ENCODE results near the gene FPGS. TPM values are rescaled to one million over a fixed set of nuclear protein-coding genes. Genes with fewer than 3 reads are reported as not detected.

The FPGS gene
- total RNA-seq, 1 experiment from 2014 or later = 70.6 TPM

DNA sequence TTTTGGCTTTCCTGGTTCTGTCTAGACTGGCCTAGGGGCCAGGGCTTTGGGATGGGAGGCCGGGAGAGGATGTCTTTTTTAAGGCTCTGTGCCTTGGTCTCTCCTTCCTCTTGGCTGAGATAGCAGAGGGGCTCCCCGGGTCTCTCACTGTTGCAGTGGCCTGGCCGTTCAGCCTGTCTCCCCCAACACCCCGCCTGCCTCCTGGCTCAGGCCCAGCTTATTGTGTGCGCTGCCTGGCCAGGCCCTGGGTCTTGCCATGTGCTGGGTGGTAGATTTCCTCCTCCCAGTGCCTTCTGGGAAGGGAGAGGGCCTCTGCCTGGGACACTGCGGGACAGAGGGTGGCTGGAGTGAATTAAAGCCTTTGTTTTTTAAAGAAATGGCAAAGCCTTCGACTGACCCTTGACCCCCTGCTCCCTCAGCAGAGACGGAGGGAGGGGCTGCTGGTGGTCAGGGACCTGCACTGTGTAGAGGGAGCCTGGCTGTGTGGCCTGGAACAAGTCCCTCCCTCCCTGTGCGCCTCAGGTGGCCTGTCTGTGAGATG is 11.1 kb downstream of the FPGS start:
- Histone ChIP-seq H3K79me2 (ENCODE audit: insufficient read depth, low read length) (no peaks in the 10 kb centered on the region), H3K9ac (ENCODE audit: low read length) (no peak overlapping the region), H3K4me2 (ENCODE audit: low read length) (no peak overlapping the region), H3K4me1 (ENCODE audit: control insufficient read depth in 1 of 2, insufficient read depth in 2 of 2, low read length in 2 of 2) (peaks cover 0 to 12% of the 10 kb centered on the region in 2 experiments; a peak in 2 of 4 replicates), H2AFZ (ENCODE audit: low read depth, low read length, poor library complexity, severe bottlenecking) (no peak overlapping the region), H4K20me1 (ENCODE audit: insufficient read depth) (no peaks in the 10 kb centered on the region), H3K36me3 (ENCODE audit: control insufficient read depth in 1 of 2, insufficient read depth in 2 of 2, low read length in 2 of 2) (peaks cover 20 to 32% of the 10 kb centered on the region in 2 experiments; a peak in 3 of 4 replicates), H3K9me3 (ENCODE audit: control insufficient read depth in 1 of 2, insufficient read depth in 1 of 2, low read depth in 1 of 2, low read length in 2 of 2) (no peaks in the 10 kb centered on the region), H3K9me2 (ENCODE audit: insufficient read depth) (no peaks in the 10 kb centered on the region), H3K4me3 (replicated peaks in 1 of 2; ENCODE audit: low read depth in 1 of 2, low read length in 2 of 2) (no peak overlapping the region), H3K27ac (ENCODE audit: low read depth, low read length) (no peak overlapping the region), H3K27me3 (ENCODE audit: insufficient read depth, low read length) (no peaks in the 10 kb centered on the region)
- RAD21 ChIA-PET (ENCODE audit: low non-redundant PET in 1 of 2, low total read pairs in 2 of 2, uncharacterized antibody in 2 of 2, unreplicated experiment in 2 of 2) = no interaction called here
- no peak for DNase-seq (ENCODE audit: low read depth, low spot score)
- POLR2A ChIA-PET = no interaction called here
- ATAC-seq = no peak
- TF ChIP-seq YY1 (IDR thresholded peaks at IDR 0.05; ENCODE audit: extremely low read depth, insufficient replicate concordance, low read depth, low read length) (no peak), FOSL1 (IDR thresholded peaks at IDR 0.05; ENCODE audit: low read depth) (no peak), SRF (IDR thresholded peaks at IDR 0.05; ENCODE audit: low read depth) (no peak), SIN3A (IDR thresholded peaks at IDR 0.05; ENCODE audit: low read depth) (no peak), SP1 (IDR thresholded peaks at IDR 0.05; ENCODE audit: low read depth) (no peak)
- TF ChIP-seq, protein P1, sequence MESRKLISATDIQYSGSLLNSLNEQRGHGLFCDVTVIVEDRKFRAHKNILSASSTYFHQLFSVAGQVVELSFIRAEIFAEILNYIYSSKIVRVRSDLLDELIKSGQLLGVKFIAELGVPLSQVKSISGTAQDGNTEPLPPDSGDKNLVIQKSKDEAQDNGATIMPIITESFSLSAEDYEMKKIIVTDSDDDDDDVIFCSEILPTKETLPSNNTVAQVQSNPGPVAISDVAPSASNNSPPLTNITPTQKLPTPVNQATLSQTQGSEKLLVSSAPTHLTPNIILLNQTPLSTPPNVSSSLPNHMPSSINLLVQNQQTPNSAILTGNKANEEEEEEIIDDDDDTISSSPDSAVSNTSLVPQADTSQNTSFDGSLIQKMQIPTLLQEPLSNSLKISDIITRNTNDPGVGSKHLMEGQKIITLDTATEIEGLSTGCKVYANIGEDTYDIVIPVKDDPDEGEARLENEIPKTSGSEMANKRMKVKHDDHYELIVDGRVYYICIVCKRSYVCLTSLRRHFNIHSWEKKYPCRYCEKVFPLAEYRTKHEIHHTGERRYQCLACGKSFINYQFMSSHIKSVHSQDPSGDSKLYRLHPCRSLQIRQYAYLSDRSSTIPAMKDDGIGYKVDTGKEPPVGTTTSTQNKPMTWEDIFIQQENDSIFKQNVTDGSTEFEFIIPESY (IDR thresholded peaks at IDR 0.05; ENCODE audit: extremely low read depth, insufficient replicate concordance, low read length) = no peak
- TF ChIP-seq, protein P2, sequence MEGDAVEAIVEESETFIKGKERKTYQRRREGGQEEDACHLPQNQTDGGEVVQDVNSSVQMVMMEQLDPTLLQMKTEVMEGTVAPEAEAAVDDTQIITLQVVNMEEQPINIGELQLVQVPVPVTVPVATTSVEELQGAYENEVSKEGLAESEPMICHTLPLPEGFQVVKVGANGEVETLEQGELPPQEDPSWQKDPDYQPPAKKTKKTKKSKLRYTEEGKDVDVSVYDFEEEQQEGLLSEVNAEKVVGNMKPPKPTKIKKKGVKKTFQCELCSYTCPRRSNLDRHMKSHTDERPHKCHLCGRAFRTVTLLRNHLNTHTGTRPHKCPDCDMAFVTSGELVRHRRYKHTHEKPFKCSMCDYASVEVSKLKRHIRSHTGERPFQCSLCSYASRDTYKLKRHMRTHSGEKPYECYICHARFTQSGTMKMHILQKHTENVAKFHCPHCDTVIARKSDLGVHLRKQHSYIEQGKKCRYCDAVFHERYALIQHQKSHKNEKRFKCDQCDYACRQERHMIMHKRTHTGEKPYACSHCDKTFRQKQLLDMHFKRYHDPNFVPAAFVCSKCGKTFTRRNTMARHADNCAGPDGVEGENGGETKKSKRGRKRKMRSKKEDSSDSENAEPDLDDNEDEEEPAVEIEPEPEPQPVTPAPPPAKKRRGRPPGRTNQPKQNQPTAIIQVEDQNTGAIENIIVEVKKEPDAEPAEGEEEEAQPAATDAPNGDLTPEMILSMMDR (IDR thresholded peaks at IDR 0.05 in 2 of 3, conservative IDR thresholded peaks at IDR 0.05 in 1 of 3; ENCODE audit: borderline replicate concordance in 1 of 3, insufficient read depth in 1 of 3, low read depth in 2 of 3, low read length in 2 of 3) = no peak
- BruUV-seq (replicated peaks) = TSS peak; percentile 8
- intact Hi-C loops (cut with micrococcal nuclease) = no loop called here
- CTCF ChIA-PET = no interaction called here
